ENCODE data around the gene KCNQ1. TPM values are rescaled to one million over a fixed set of nuclear protein-coding genes. Genes with fewer than 3 reads are reported as not detected.

Gene KCNQ1
- total and polyA plus RNA-seq, 7 donors = 0.48 to 3.1 (median 1.1) TPM

DNA sequence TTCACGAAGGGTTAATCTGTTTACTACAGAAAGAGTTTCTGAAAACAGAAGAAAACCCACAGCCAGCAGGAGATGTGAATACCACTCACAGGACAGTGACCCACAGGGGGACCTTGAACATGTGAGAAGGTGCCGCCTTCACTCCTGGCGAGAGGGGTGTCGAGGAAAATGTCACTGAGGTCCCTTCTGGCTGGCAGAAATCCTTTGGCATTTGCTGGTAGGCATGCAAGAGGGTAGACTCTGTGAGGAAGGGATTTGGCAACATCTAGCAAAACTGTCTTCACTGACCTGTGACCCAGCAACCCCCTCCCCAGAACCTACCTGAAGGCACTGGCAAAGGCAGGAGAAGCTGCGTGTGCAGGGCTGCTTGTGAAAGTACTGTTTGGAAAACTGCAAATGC lies 8.6 kb downstream of the KCNQ1 start:
- DNase-seq = peak in 1 of 2 donors; percentile 5
- no peak for ATAC-seq
- no peak overlapping the region for H3K4me3 ChIP-seq
- WGBS, 3 donors = 90 to 92% (median 91%) methylated on average over 5 of the region's 5 CpGs
- H3K27me3 ChIP-seq (ENCODE audit: insufficient read depth in 3 of 3, low read length in 2 of 3) = peaks cover 0 to 42% (median 16%) of the 10 kb centered on the region in 3 donors
- TF ChIP-seq, protein P1, sequence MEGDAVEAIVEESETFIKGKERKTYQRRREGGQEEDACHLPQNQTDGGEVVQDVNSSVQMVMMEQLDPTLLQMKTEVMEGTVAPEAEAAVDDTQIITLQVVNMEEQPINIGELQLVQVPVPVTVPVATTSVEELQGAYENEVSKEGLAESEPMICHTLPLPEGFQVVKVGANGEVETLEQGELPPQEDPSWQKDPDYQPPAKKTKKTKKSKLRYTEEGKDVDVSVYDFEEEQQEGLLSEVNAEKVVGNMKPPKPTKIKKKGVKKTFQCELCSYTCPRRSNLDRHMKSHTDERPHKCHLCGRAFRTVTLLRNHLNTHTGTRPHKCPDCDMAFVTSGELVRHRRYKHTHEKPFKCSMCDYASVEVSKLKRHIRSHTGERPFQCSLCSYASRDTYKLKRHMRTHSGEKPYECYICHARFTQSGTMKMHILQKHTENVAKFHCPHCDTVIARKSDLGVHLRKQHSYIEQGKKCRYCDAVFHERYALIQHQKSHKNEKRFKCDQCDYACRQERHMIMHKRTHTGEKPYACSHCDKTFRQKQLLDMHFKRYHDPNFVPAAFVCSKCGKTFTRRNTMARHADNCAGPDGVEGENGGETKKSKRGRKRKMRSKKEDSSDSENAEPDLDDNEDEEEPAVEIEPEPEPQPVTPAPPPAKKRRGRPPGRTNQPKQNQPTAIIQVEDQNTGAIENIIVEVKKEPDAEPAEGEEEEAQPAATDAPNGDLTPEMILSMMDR (IDR thresholded peaks at IDR 0.05) = no peak
- H3K27ac ChIP-seq = no peak overlapping the region
- H3K9me3 ChIP-seq = no peaks in the 10 kb centered on the region
- H3K4me1 ChIP-seq = no peaks in the 10 kb centered on the region
- no peaks in the 10 kb centered on the region for H3K36me3 ChIP-seq (ENCODE audit: insufficient read depth in 1 of 2, low read depth in 1 of 2)
- intact Hi-C loops (cut with DNase I) = no loop called here

DNA sequence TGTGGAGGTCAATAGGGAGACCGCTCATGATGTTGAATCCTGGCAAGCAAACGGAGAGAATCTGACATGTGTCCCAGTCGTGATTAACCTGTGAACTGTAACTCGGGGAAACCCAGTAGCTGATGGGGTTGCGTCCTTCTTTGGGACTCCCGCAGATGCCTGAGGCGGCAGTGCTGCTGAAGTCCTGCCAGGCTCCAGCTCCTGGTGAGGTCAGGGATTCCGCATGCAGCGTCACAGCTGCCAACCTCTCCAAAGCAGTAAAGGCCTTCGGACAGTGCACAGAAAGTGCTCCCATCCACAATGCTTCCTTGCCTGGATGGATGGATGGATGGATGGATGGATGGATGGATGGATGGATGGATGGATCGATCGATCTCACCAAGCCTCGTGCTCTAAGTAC lies 13.5 kb downstream of the KCNQ1 start:
- intact Hi-C loops (cut with DNase I) = no loop called here
- no peak overlapping the region for H3K4me3 ChIP-seq
- 75 to 77% (median 76%) methylated on average over 13 of the region's 13 CpGs for WGBS, 3 donors
- peaks cover 0 to 9% (median 0%) of the 10 kb centered on the region in 3 donors for H3K27me3 ChIP-seq (ENCODE audit: insufficient read depth in 3 of 3, low read length in 2 of 3)
- no peak for DNase-seq
- H3K9me3 ChIP-seq = no peaks in the 10 kb centered on the region
- no peak overlapping the region for H3K27ac ChIP-seq
- no peaks in the 10 kb centered on the region for H3K4me1 ChIP-seq
- TF ChIP-seq, protein P1 (IDR thresholded peaks at IDR 0.05) = no peak
- no peaks in the 10 kb centered on the region for H3K36me3 ChIP-seq (ENCODE audit: insufficient read depth in 1 of 2, low read depth in 1 of 2)
- no peak for ATAC-seq

DNA sequence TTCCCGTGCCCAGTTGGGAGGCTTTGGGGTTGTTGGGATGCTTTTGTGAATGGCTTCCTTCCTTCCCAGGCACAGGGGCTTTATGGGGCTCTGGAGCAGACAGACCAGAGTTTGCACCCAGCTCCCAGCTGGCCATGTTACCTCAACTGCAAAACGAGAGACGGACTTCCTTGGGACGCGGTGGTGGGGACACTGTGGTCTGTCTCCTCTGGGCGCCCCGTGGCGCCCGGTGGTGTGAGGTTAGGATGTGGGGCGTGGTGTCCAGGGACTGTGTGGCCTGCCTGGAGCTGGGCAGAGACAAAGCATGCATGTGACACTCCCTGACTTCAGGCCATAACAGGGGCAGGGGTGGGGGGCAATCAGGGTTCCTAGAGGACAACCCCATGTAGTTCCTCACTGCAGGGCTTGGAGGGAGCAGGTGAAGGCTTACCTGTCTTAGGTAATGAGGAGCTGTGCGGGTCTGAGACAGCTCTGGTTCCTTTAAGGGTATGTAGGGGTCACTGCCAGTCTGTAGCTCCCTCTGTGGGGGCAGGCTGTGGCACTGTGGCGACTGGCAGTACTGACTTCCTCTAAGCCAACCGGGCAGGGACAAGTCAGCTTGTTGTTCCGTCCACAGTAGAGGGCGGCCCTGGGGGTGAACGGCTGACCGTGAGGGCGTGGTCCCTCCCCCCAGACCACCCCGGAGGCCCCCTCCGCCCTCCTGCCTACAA lies 14.4 kb downstream of the KCNQ1 start:
- Histone ChIP-seq H3K36me3 (ENCODE audit: insufficient read depth in 1 of 2, low read depth in 1 of 2) (no peaks in the 10 kb centered on the region), H3K27me3 (ENCODE audit: insufficient read depth in 3 of 3, low read length in 2 of 3) (peaks cover 0 to 9% (median 0%) of the 10 kb centered on the region in 3 donors), H3K9me3 (no peaks in the 10 kb centered on the region), H3K27ac (no peak overlapping the region), H3K4me1 (no peaks in the 10 kb centered on the region), H3K4me3 (no peak overlapping the region)
- intact Hi-C loops (cut with DNase I) = no loop called here
- DNase-seq (no peak), ATAC-seq (no peak)
- TF ChIP-seq, protein P1 (IDR thresholded peaks at IDR 0.05) = no peak
- 68 to 75% (median 72%) methylated on average over 20 of the region's 20 CpGs for WGBS, 3 donors

DNA sequence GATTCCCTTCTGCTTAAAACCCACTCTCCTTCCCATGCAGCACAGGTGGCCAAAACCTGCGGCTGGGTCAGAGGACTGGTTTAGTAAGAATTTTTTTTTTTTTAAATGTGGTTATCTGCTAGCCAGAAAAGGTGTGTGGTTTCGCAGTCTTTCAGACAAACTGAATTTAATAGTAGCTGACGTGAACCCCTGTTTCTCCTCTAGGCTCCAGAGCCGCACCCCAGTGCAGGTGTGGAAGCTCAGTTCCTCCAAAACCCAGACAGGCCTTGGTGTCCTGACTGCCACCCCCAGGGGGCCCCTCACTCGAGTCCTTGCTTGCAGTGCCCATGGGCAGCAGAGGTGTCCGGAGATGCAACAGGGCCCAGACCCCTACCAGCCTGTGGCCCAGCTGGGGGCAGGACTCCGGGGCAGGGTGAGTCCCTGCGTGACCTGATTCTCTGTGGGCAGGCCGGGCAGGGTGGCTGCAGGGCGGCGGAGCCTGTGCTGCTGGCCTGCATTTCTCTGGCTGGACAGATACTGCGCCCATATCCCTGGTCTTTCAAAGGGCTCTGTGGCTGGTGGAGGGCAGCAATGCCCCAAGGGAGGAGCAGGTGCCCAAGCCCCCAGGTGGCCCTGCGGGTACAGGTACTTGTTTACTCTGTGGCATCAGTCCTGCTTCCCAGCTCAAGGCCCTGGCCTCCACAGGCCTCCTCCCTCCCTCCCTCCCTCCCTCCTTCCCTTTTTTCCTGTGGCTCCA lies 15.2 kb downstream of the KCNQ1 start:
- peaks cover 0 to 9% (median 2%) of the 10 kb centered on the region in 3 donors for H3K27me3 ChIP-seq (ENCODE audit: insufficient read depth in 3 of 3, low read length in 2 of 3)
- H3K36me3 ChIP-seq (ENCODE audit: insufficient read depth in 1 of 2, low read depth in 1 of 2) = no peaks in the 10 kb centered on the region
- no peak for ATAC-seq
- no peaks in the 10 kb centered on the region for H3K4me1 ChIP-seq
- intact Hi-C loops (cut with DNase I) = no loop called here
- DNase-seq = no peak
- no peak overlapping the region for H3K27ac ChIP-seq
- WGBS, 3 donors = 90 to 93% (median 91%) methylated on average over 13 of the region's 13 CpGs
- no peaks in the 10 kb centered on the region for H3K9me3 ChIP-seq
- TF ChIP-seq, protein P1 (IDR thresholded peaks at IDR 0.05) = no peak
- H3K4me3 ChIP-seq = no peak overlapping the region

Data from psoas muscle (tissue), 8 donors.